Karpas-422 (cell line): ENCODE data around the gene RPS8. TPM values are rescaled to one million over a fixed set of nuclear protein-coding genes. Genes with fewer than 3 reads are reported as not detected.

Experiments
- DNase-seq: peaks from one replicate; pipeline ENCODE4 v3.0.0-alpha.2; 2015
- H2AFZ ChIP-seq: fragments of 200-600 bp; sonication (generic); 2 replicates; pipeline ENCODE4 v1.6.1; 2014; ENCODE audit warnings: antibody characterized with exemption, low read length, mixed read lengths
- H3K27ac ChIP-seq: fragments of 200-600 bp; sonication (generic); 2 replicates; pipeline ENCODE4 v1.5.1; 2014; ENCODE audit warnings: mild to moderate bottlenecking, low read length, moderate library complexity
- H3K27me3 ChIP-seq: fragments of 200-600 bp; sonication (generic); 2 replicates; pipeline ENCODE4 v1.6.1; 2014; ENCODE audit warnings: low read length, mixed read lengths
- H3K36me3 ChIP-seq: fragments of 200-600 bp; sonication (generic); 2 replicates; pipeline ENCODE4 v1.6.1; 2014; ENCODE audit warnings: low read length, mixed read lengths; ENCODE audit not compliant: insufficient read depth
- H3K4me1 ChIP-seq: fragments of 200-600 bp; sonication (generic); 2 replicates; pipeline ENCODE4 v1.6.1; 2014; ENCODE audit warnings: mild to moderate bottlenecking, low read length, mixed read lengths
- H3K4me2 ChIP-seq: fragments of 200-600 bp; sonication (generic); 2 replicates; pipeline ENCODE4 v1.6.1; 2014; ENCODE audit warnings: low read length, low read depth, mild to moderate bottlenecking; ENCODE audit not compliant: poor library complexity, severe bottlenecking
- H3K4me3 ChIP-seq: fragments of 200-600 bp; sonication (generic); 2 replicates; pipeline ENCODE4 v1.5.1; 2014; ENCODE audit warnings: mild to moderate bottlenecking, antibody characterized with exemption, low read length, mixed read lengths
- H3K79me2 ChIP-seq: fragments of 200-600 bp; sonication (generic); 2 replicates; pipeline ENCODE4 v1.6.1; 2014; ENCODE audit warnings: mild to moderate bottlenecking, low read length, mixed read lengths
- H3K9ac ChIP-seq: fragments of 200-600 bp; sonication (generic); 2 replicates; pipeline ENCODE4 v1.6.0; 2014; ENCODE audit warnings: low read length
- H3K9me2 ChIP-seq: fragments of 200-600 bp; sonication (generic), shearing (Covaris generic); replicated peaks from 2 replicates; pipeline ENCODE4 v1.6.0; 2014; ENCODE audit warnings: mild to moderate bottlenecking, low read length, moderate library complexity; ENCODE audit not compliant: insufficient read depth
- H3K9me3 ChIP-seq: fragments of 300-700, 200-600 bp; sonication (generic); 2 replicates; pipeline ENCODE4 v1.6.1; 2014; ENCODE audit warnings: low read length, mixed read lengths
- H4K20me1 ChIP-seq: fragments of 200-600 bp; sonication (generic); 2 replicates; pipeline ENCODE4 v1.6.1; 2014; ENCODE audit warnings: mild to moderate bottlenecking, antibody characterized with exemption, low read length, low read depth; ENCODE audit not compliant: insufficient read depth
- total RNA-seq: library from RNA; depleted of rRNA; stranded (reverse); fragments of >200 nt; shearing (Covaris generic); gene quantifications from 2 replicates; pipeline ENCODE4 v1.2.3, GENCODE V29; 2014; ENCODE audit warnings: low replicate concordance

The RPS8 gene
- total RNA-seq, 1 experiment from 2014 or later = 3,372 TPM

DNA sequence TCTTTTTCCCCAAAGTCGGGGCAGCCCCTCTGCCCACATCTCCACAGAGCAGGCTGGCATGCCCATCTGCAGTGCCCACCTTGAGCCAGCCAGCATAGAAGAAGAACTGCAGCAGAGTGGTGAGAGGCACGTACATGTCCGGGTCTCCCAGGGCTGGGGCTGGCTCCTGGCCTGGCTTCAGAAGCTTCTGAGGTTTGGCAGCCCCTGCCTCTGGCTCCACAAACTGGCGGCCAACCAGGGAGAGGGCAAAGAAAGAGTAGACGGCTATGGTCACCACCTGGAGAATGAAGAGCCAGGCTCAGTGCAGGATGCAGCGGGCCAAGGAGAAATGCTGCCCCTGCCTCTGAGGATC lies 9.7 kb downstream of the RPS8 start:
- peak overlapping the region; percentile 63 for H3K27ac ChIP-seq
- peaks cover 41% of the 10 kb centered on the region for H3K4me1 ChIP-seq
- no peaks in the 10 kb centered on the region for H3K9me2 ChIP-seq
- no peaks in the 10 kb centered on the region for H3K36me3 ChIP-seq
- peak overlapping the region; percentile 82 for H3K4me3 ChIP-seq
- DNase-seq = no peak
- no peaks in the 10 kb centered on the region for H3K79me2 ChIP-seq
- H3K9me3 ChIP-seq = no peaks in the 10 kb centered on the region
- H4K20me1 ChIP-seq = no peaks in the 10 kb centered on the region
- peak overlapping the region; percentile 94 for H3K9ac ChIP-seq
- no peaks in the 10 kb centered on the region for H3K27me3 ChIP-seq
- peak overlapping the region; percentile 86 for H3K4me2 ChIP-seq
- no peak overlapping the region for H2AFZ ChIP-seq

GRCh38 chr1:44785501-44786137 lies 10.3 kb downstream of the RPS8 start:
- peaks cover 41% of the 10 kb centered on the region for H3K4me1 ChIP-seq
- peak overlapping the region; percentile 86 for H3K4me2 ChIP-seq
- no peak for DNase-seq
- H3K79me2 ChIP-seq = no peaks in the 10 kb centered on the region
- H4K20me1 ChIP-seq = no peaks in the 10 kb centered on the region
- peak overlapping the region; percentile 82 for H3K4me3 ChIP-seq
- H3K9me3 ChIP-seq = no peaks in the 10 kb centered on the region
- no peaks in the 10 kb centered on the region for H3K36me3 ChIP-seq
- peak overlapping the region; percentile 63; the same call in 1 of the 2 replicates for H3K27ac ChIP-seq
- H3K9me2 ChIP-seq = no peaks in the 10 kb centered on the region
- H3K9ac ChIP-seq = peak overlapping the region; percentile 94
- no peaks in the 10 kb centered on the region for H3K27me3 ChIP-seq
- H2AFZ ChIP-seq = peak overlapping the region; percentile 88; the same call in 1 of the 2 replicates

GRCh38 chr1:44786138-44786840 lies 10.9 kb downstream of the RPS8 start:
- no peaks in the 10 kb centered on the region for H3K36me3 ChIP-seq
- peak overlapping the region; percentile 82 for H3K4me3 ChIP-seq
- peak overlapping the region; percentile 94 for H3K9ac ChIP-seq
- no peaks in the 10 kb centered on the region for H3K27me3 ChIP-seq
- DNase-seq = peak; percentile 92
- H2AFZ ChIP-seq = peak overlapping the region; percentile 88
- no peaks in the 10 kb centered on the region for H3K9me2 ChIP-seq
- peak overlapping the region; percentile 86 for H3K4me2 ChIP-seq
- no peaks in the 10 kb centered on the region for H4K20me1 ChIP-seq
- peaks cover 41% of the 10 kb centered on the region for H3K4me1 ChIP-seq
- no peaks in the 10 kb centered on the region for H3K79me2 ChIP-seq
- H3K27ac ChIP-seq = no peak overlapping the region
- H3K9me3 ChIP-seq = no peaks in the 10 kb centered on the region

- no peaks in the 10 kb centered on the region for H4K20me1 ChIP-seq
- no peak overlapping the region for H3K27ac ChIP-seq
- peak overlapping the region; percentile 94 for H3K9ac ChIP-seq
- H3K4me3 ChIP-seq = peak overlapping the region; percentile 82; the same call in 1 of the 2 replicates
- no peak for DNase-seq
- no peaks in the 10 kb centered on the region for H3K9me3 ChIP-seq
- H3K27me3 ChIP-seq = no peaks in the 10 kb centered on the region
- peaks cover 41% of the 10 kb centered on the region for H3K4me1 ChIP-seq
- H2AFZ ChIP-seq = peak overlapping the region; percentile 88
- no peaks in the 10 kb centered on the region for H3K36me3 ChIP-seq
- peak overlapping the region; percentile 86 for H3K4me2 ChIP-seq
- no peaks in the 10 kb centered on the region for H3K9me2 ChIP-seq
- H3K79me2 ChIP-seq = no peaks in the 10 kb centered on the region
Observed at GRCh38 chr1:44786841-44787426, 11.6 kb downstream of the RPS8 start.

DNA sequence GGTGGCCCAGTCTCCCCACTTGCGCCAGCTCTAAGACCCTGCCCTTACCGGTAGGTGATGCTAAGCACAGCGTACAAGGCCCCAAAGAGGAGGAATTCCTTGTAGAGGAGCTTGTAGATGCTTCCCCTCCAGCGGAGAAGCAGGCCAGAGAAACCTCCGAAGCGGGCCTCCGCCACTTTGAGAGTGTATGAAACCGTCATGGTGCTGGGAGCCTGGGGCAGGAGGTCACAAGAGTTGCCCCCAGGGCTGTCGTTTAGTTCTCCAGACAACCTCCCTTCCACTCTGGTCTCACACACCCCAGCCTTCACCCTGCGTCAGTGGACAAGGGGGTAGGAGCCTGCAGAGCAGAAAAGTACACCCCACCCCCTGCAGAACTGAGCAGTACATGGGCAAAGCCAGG lies 12.2 kb downstream of the RPS8 start:
- no peak for DNase-seq
- no peaks in the 10 kb centered on the region for H4K20me1 ChIP-seq
- no peak overlapping the region for H3K4me2 ChIP-seq
- H3K9me2 ChIP-seq = no peaks in the 10 kb centered on the region
- H2AFZ ChIP-seq = no peak overlapping the region
- no peak overlapping the region for H3K27ac ChIP-seq
- H3K36me3 ChIP-seq = no peaks in the 10 kb centered on the region
- H3K4me3 ChIP-seq = no peak overlapping the region
- no peak overlapping the region for H3K9ac ChIP-seq
- no peaks in the 10 kb centered on the region for H3K27me3 ChIP-seq
- no peaks in the 10 kb centered on the region for H3K79me2 ChIP-seq
- peaks cover 41% of the 10 kb centered on the region for H3K4me1 ChIP-seq
- no peaks in the 10 kb centered on the region for H3K9me3 ChIP-seq

- Histone ChIP-seq H3K4me1 (peaks cover 34% of the 10 kb centered on the region), H3K27ac (no peak within 1 kb of the TSS), H3K27me3 (no peaks in the 10 kb centered on the region), H3K4me3 (no peak within 1 kb of the TSS), H3K9me3 (no peaks in the 10 kb centered on the region), H3K36me3 (no peaks in the 10 kb centered on the region), H3K79me2 (no peaks in the 10 kb centered on the region), H3K9me2 (no peaks in the 10 kb centered on the region), H3K9ac (no peak within 1 kb of the TSS; the same call in 1 of the 2 replicates), H3K4me2 (no peak within 1 kb of the TSS), H4K20me1 (no peaks in the 10 kb centered on the region), H2AFZ (no peak within 1 kb of the TSS)
- no peak for DNase-seq
Observed at GRCh38 chr1:44788120-44788860, 12.9 kb downstream of the RPS8 start, which contains the start of gene BEST4. Gene BEST4 (minus strand): TSS chr1:44788170. CDS start chr1:44787705, 465 bp downstream.

DNA sequence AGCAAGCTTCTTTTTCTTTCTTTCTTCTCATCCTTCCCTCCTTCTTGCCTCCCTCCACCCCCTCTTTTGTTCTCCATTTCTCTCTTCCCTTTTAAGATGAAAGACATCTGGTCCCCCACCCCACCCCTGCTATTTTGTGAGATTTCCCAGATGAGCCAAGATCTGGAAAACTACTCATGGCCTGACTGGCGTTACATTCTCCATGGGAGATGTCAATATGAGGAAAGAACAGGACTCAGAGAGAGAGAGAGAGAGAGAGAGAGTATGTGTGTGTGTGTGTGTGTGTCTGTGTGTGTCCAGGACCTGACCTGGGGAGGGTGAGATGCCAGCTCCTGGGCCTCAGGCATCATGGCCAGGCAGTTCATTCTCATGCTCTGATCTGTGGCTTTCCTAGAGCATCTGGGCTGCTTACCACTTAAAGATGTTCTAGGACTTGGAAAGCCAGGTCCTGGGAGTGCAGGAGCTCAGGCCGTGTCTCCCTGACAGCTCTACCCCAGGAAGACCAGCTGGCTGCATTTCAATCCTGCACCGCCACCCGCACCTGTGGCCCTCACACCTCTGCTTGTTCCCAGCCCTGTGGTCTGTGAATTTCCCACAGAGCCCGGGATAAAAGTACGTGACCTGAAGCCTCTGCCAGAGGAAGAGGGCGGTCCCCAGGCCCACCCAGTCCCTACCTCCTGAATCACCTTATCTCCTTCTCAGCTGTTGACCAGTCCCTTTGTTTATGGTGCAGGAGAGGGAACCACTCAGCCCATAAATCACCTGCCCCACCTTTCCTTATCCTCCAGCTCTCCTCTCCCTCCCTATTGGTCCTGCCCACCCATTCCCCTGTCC lies 15.8 kb downstream of the RPS8 start:
- H3K27ac ChIP-seq = no peak overlapping the region
- peaks cover 7% of the 10 kb centered on the region for H3K4me1 ChIP-seq
- no peaks in the 10 kb centered on the region for H3K27me3 ChIP-seq
- no peaks in the 10 kb centered on the region for H3K79me2 ChIP-seq
- no peak overlapping the region for H3K4me2 ChIP-seq
- no peaks in the 10 kb centered on the region for H3K9me3 ChIP-seq
- no peak overlapping the region for H3K4me3 ChIP-seq
- no peaks in the 10 kb centered on the region for H3K9me2 ChIP-seq
- H2AFZ ChIP-seq = no peak overlapping the region
- no peaks in the 10 kb centered on the region for H4K20me1 ChIP-seq
- no peak for DNase-seq
- H3K36me3 ChIP-seq = no peaks in the 10 kb centered on the region
- no peak overlapping the region for H3K9ac ChIP-seq
